ENCODE measurements around the gene RUFY3.

DNA sequence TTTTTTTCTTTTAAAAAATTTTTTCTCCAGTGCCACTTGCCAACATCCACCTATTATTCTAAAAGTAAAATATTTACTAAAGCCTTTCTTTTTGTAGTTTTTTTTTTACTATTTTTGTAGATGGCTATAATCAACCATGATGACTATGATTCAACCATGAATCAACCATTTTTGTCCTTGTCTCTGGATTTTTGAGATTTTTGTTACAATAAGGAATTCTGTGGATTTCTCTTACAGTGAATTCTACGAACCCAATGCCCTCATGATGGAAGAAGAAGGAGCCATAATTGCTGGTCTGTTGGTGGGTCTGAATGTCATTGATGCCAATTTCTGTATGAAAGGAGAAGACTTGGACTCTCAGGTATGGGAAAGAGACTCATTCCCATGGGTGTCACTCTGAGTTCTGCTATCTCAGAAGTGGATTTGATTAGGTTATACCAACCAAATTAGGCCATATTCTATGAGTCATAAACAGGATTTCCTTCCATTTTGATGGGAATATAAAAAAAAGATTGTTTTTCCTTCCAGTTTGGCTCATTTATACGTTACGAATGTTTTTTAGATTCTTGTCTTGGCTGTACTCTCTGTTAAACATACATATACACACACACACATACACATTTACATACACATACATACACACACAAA, 46.7 kb downstream of the RUFY3 start:
- TF ChIP-seq BHLHE40 (IDR thresholded peaks at IDR 0.05; ENCODE audit: borderline replicate concordance): no peak
- no peak for TF ChIP-seq TARDBP (IDR thresholded peaks at IDR 0.05)
- TF ChIP-seq FOXM1 (IDR thresholded peaks at IDR 0.05; ENCODE audit: borderline replicate concordance): no peak
- TF ChIP-seq HDGF (IDR thresholded peaks at IDR 0.05; ENCODE audit: borderline replicate concordance): no peak
- no peak for TF ChIP-seq FOXA1 (IDR thresholded peaks at IDR 0.05)
- TF ChIP-seq ARNT (IDR thresholded peaks at IDR 0.05): no peak
- TF ChIP-seq, protein P1, sequence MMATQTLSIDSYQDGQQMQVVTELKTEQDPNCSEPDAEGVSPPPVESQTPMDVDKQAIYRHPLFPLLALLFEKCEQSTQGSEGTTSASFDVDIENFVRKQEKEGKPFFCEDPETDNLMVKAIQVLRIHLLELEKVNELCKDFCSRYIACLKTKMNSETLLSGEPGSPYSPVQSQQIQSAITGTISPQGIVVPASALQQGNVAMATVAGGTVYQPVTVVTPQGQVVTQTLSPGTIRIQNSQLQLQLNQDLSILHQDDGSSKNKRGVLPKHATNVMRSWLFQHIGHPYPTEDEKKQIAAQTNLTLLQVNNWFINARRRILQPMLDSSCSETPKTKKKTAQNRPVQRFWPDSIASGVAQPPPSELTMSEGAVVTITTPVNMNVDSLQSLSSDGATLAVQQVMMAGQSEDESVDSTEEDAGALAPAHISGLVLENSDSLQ (IDR thresholded peaks at IDR 0.05): no peak
- TF ChIP-seq L3MBTL2 (conservative IDR thresholded peaks at IDR 0.05): no peak
- no peak for TF ChIP-seq SP1 (IDR thresholded peaks at IDR 0.05)
- no peak for TF ChIP-seq FOXK2 (IDR thresholded peaks at IDR 0.05)
- no peak for TF ChIP-seq ELF4 (IDR thresholded peaks at IDR 0.05)
- no peak for TF ChIP-seq LEF1 (IDR thresholded peaks at IDR 0.05; ENCODE audit: borderline replicate concordance)
- no peak for TF ChIP-seq SUZ12 (IDR thresholded peaks at IDR 0.05)
- TF ChIP-seq ZNF384 (IDR thresholded peaks at IDR 0.05): no peak

Data from HEK293T (cell line).